ENCODE data around the gene PPP1R26.

The PPP1R26 gene

DNA sequence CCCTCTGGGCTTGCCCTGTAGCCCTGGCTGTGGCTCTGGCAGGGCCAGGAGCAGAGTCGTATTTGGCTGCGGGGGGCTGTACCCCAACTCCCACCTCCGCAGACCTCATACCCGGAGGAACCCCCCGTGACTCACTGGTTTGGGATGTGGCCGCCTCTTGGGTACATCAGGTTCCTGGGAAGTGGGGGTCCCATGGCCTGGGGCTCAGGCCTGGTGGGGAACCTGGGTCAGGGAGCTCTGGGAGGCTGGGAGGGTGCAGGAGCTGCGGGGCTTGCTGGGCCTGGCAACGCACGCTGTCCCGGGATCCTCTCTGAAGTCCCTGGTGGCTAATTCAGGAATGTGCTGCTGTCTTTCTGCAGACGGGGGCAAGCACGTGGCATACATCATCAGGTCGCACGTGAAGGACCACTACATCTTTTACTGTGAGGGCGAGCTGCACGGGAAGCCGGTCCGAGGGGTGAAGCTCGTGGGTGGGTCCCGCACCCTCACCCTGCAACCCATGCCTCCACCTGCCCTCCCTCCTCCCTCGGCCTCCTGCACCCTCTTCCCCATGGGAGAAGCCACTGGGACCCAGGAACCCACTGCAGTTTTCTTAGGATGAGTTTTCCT lies 44.0 kb downstream of the PPP1R26 start:
- TF ChIP-seq, protein P1, sequence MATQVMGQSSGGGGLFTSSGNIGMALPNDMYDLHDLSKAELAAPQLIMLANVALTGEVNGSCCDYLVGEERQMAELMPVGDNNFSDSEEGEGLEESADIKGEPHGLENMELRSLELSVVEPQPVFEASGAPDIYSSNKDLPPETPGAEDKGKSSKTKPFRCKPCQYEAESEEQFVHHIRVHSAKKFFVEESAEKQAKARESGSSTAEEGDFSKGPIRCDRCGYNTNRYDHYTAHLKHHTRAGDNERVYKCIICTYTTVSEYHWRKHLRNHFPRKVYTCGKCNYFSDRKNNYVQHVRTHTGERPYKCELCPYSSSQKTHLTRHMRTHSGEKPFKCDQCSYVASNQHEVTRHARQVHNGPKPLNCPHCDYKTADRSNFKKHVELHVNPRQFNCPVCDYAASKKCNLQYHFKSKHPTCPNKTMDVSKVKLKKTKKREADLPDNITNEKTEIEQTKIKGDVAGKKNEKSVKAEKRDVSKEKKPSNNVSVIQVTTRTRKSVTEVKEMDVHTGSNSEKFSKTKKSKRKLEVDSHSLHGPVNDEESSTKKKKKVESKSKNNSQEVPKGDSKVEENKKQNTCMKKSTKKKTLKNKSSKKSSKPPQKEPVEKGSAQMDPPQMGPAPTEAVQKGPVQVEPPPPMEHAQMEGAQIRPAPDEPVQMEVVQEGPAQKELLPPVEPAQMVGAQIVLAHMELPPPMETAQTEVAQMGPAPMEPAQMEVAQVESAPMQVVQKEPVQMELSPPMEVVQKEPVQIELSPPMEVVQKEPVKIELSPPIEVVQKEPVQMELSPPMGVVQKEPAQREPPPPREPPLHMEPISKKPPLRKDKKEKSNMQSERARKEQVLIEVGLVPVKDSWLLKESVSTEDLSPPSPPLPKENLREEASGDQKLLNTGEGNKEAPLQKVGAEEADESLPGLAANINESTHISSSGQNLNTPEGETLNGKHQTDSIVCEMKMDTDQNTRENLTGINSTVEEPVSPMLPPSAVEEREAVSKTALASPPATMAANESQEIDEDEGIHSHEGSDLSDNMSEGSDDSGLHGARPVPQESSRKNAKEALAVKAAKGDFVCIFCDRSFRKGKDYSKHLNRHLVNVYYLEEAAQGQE (IDR thresholded peaks at IDR 0.05; ENCODE audit: insufficient replicate concordance, low read depth), result no peak
- TF ChIP-seq SPI1 (IDR thresholded peaks at IDR 0.05; ENCODE audit: borderline replicate concordance, low read depth) (no peak), GABPA (IDR thresholded peaks at IDR 0.05; ENCODE audit: low read depth) (no peak), POLR2AphosphoS5 (IDR thresholded peaks at IDR 0.05; ENCODE audit: low read depth) (no peak)
- TF ChIP-seq, protein P2, sequence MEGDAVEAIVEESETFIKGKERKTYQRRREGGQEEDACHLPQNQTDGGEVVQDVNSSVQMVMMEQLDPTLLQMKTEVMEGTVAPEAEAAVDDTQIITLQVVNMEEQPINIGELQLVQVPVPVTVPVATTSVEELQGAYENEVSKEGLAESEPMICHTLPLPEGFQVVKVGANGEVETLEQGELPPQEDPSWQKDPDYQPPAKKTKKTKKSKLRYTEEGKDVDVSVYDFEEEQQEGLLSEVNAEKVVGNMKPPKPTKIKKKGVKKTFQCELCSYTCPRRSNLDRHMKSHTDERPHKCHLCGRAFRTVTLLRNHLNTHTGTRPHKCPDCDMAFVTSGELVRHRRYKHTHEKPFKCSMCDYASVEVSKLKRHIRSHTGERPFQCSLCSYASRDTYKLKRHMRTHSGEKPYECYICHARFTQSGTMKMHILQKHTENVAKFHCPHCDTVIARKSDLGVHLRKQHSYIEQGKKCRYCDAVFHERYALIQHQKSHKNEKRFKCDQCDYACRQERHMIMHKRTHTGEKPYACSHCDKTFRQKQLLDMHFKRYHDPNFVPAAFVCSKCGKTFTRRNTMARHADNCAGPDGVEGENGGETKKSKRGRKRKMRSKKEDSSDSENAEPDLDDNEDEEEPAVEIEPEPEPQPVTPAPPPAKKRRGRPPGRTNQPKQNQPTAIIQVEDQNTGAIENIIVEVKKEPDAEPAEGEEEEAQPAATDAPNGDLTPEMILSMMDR (IDR thresholded peaks at IDR 0.05; ENCODE audit: insufficient read depth, low read length), result no peak
- no peak for DNase-seq (ENCODE audit: low read depth in 1 of 2, low spot score in 1 of 2)
- Histone ChIP-seq H3K4me3 (replicated peaks; ENCODE audit: insufficient read depth, low read length) (no peak overlapping the region), H3K27me3 (ENCODE audit: insufficient read depth, poor library complexity, severe bottlenecking) (peaks cover 2% of the 10 kb centered on the region), H3K27ac (replicated peaks) (no peak overlapping the region)

DNA sequence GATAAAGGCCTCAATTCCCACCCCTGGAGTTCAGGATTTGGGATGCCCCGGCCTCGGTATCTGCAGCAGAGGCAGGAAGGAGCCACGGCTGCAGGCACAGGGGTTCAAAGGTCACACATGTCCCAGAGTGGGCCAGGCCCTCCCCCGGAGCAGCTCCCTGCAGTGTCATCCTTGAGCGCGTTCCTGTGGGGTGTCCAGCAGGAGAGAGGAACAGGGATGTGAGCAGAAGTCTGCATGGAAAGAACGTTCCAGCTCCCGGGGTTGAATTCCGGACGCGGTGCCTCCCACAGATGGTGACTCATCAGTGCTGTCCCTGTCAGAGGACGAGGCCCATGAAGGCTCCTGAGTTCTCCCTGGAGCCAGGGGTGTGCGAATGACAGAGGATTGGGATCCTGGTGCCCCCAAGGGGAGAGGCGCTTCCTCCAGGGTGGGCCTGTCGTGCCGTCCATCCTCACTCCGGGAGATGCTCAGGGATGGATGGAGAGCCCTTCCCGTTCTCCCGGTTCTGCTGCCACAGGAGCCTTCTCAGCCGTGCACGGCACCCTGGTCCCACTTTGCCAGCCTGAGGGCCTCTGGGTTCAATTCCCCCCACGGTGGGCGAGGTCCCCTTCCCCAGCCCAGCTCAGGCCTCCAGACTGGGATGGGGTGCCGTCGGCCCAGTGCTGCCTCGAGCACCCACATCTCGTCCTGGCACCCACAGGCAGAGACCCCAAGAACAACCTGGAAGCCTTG lies 44.7 kb downstream of the PPP1R26 start:
- no peak overlapping the region for H3K4me3 ChIP-seq (replicated peaks; ENCODE audit: insufficient read depth, low read length)
- H3K27me3 ChIP-seq (ENCODE audit: insufficient read depth, poor library complexity, severe bottlenecking), result peaks cover 2% of the 10 kb centered on the region
- H3K27ac ChIP-seq (replicated peaks), result no peak overlapping the region
- no peak for DNase-seq (ENCODE audit: low read depth in 1 of 2, low spot score in 1 of 2)
- TF ChIP-seq, protein P1 (IDR thresholded peaks at IDR 0.05; ENCODE audit: insufficient replicate concordance, low read depth), result no peak
- TF ChIP-seq POLR2AphosphoS5 (IDR thresholded peaks at IDR 0.05; ENCODE audit: low read depth) (no peak), SPI1 (IDR thresholded peaks at IDR 0.05; ENCODE audit: borderline replicate concordance, low read depth) (no peak), GABPA (IDR thresholded peaks at IDR 0.05; ENCODE audit: low read depth) (no peak)
- TF ChIP-seq, protein P2 (IDR thresholded peaks at IDR 0.05; ENCODE audit: insufficient read depth, low read length), result no peak

DNA sequence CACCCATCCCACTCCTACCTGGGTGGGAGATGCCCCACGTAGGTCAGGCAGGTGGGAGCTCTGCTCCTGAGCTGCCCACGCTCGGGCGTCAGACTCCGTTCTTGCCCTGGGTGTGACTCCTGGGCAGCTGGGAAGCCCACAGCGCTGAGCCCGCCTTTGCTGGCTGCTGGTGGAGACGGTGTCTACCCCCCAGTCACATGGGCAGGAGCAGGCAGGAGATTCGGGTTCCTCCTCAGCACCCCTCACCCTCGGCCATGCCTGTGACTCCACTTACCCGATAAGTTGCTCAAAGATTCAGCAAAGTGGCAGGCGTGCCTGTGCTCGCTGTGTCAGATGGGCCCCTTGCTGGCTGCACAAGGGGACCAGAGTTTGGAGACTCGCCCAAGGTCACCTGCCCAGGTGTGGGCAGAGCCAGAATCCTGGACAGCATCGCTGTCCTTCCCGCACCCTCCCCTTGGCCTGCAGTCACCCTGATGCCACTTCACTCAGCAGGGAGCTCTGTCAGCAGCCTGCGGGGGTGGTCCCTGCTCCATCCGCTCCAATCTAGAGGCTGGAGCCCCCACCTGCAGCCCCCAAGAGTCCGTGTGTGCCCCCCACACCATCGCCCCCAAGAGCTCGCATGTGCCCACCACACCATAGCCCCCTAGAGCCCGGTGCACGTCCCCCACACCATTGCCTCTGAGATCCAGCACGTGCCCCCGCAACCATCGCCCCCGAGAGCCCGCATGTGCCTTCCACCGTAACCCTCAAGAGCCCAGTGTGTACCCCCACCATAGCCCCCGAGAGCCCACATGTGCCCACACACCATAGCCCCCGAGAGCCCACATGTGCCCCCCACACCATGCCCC lies 45.9 kb downstream of the PPP1R26 start:
- no peak overlapping the region for H3K4me3 ChIP-seq (replicated peaks; ENCODE audit: insufficient read depth, low read length)
- no peak overlapping the region for H3K27ac ChIP-seq (replicated peaks)
- no peak for TF ChIP-seq GABPA (IDR thresholded peaks at IDR 0.05; ENCODE audit: low read depth)
- TF ChIP-seq, protein P1 (IDR thresholded peaks at IDR 0.05; ENCODE audit: insufficient replicate concordance, low read depth), result no peak
- no peak for TF ChIP-seq SPI1 (IDR thresholded peaks at IDR 0.05; ENCODE audit: borderline replicate concordance, low read depth)
- TF ChIP-seq, protein P2 (IDR thresholded peaks at IDR 0.05; ENCODE audit: insufficient read depth, low read length), result no peak
- TF ChIP-seq POLR2AphosphoS5 (IDR thresholded peaks at IDR 0.05; ENCODE audit: low read depth), result no peak
- DNase-seq (ENCODE audit: low read depth in 1 of 2, low spot score in 1 of 2), result no peak
- H3K27me3 ChIP-seq (ENCODE audit: insufficient read depth, poor library complexity, severe bottlenecking), result peaks cover 2% of the 10 kb centered on the region
